ENCODE measurements around the gene SMTN. TPM values are rescaled to one million over a fixed set of nuclear protein-coding genes. Genes with fewer than 3 reads are reported as not detected.

SMTN gene
- total RNA-seq, 1 donor from 2014 or later: 736 TPM

- H3K4me3 Mint-ChIP-seq (ENCODE audit: unreplicated experiment): no peak overlapping the region
- DNase-seq (ENCODE audit: low spot score): no peak
- H3K9me3 Mint-ChIP-seq (ENCODE audit: unreplicated experiment): no peaks in the 10 kb centered on the region
- H3K4me1 Mint-ChIP-seq (ENCODE audit: unreplicated experiment): peaks cover 5% of the 10 kb centered on the region
- H3K27ac Mint-ChIP-seq (ENCODE audit: unreplicated experiment): no peak overlapping the region
- peaks cover 9% of the 10 kb centered on the region for H3K27me3 Mint-ChIP-seq (ENCODE audit: unreplicated experiment)
- H3K36me3 Mint-ChIP-seq (ENCODE audit: low read depth, unreplicated experiment): peaks cover 4% of the 10 kb centered on the region
- TF ChIP-seq CTCF (IDR thresholded peaks at IDR 0.05; ENCODE audit: unreplicated experiment): no peak
Measured at GRCh38 chr22:31141551-31141950, 60.4 kb downstream of the SMTN start.

- DNase-seq (ENCODE audit: low spot score): no peak
- H3K27me3 Mint-ChIP-seq (ENCODE audit: unreplicated experiment): peaks cover 9% of the 10 kb centered on the region
- no peaks in the 10 kb centered on the region for H3K9me3 Mint-ChIP-seq (ENCODE audit: unreplicated experiment)
- H3K4me3 Mint-ChIP-seq (ENCODE audit: unreplicated experiment): no peak overlapping the region
- peaks cover 5% of the 10 kb centered on the region for H3K4me1 Mint-ChIP-seq (ENCODE audit: unreplicated experiment)
- no peak overlapping the region for H3K27ac Mint-ChIP-seq (ENCODE audit: unreplicated experiment)
- H3K36me3 Mint-ChIP-seq (ENCODE audit: low read depth, unreplicated experiment): peaks cover 7% of the 10 kb centered on the region
- TF ChIP-seq CTCF (IDR thresholded peaks at IDR 0.05; ENCODE audit: unreplicated experiment): no peak
Measured at GRCh38 chr22:31142285-31142684, 61.2 kb downstream of the SMTN start.

GRCh38 chr22:31143038-31143437 is 61.9 kb downstream of the SMTN start:
- TF ChIP-seq CTCF (IDR thresholded peaks at IDR 0.05; ENCODE audit: unreplicated experiment): no peak
- Mint-ChIP-seq H3K27me3 (ENCODE audit: unreplicated experiment) (peaks cover 9% of the 10 kb centered on the region), H3K4me1 (ENCODE audit: unreplicated experiment) (peaks cover 5% of the 10 kb centered on the region), H3K36me3 (ENCODE audit: low read depth, unreplicated experiment) (peaks cover 7% of the 10 kb centered on the region), H3K9me3 (ENCODE audit: unreplicated experiment) (no peaks in the 10 kb centered on the region), H3K27ac (ENCODE audit: unreplicated experiment) (no peak overlapping the region), H3K4me3 (ENCODE audit: unreplicated experiment) (no peak overlapping the region)
- no peak for DNase-seq (ENCODE audit: low spot score)

- TF ChIP-seq CTCF (IDR thresholded peaks at IDR 0.05; ENCODE audit: unreplicated experiment): no peak
- H3K27ac Mint-ChIP-seq (ENCODE audit: unreplicated experiment): no peak overlapping the region
- H3K4me3 Mint-ChIP-seq (ENCODE audit: unreplicated experiment): no peak overlapping the region
- no peak for DNase-seq (ENCODE audit: low spot score)
- H3K36me3 Mint-ChIP-seq (ENCODE audit: low read depth, unreplicated experiment): peaks cover 7% of the 10 kb centered on the region
- H3K27me3 Mint-ChIP-seq (ENCODE audit: unreplicated experiment): peaks cover 7% of the 10 kb centered on the region
- H3K4me1 Mint-ChIP-seq (ENCODE audit: unreplicated experiment): peaks cover 5% of the 10 kb centered on the region
- no peaks in the 10 kb centered on the region for H3K9me3 Mint-ChIP-seq (ENCODE audit: unreplicated experiment)
Measured at GRCh38 chr22:31143537-31143936, 62.4 kb downstream of the SMTN start.

- no peak overlapping the region for H3K4me3 Mint-ChIP-seq (ENCODE audit: unreplicated experiment)
- DNase-seq (ENCODE audit: low spot score): no peak
- TF ChIP-seq CTCF (IDR thresholded peaks at IDR 0.05; ENCODE audit: unreplicated experiment): no peak
- no peak overlapping the region for H3K27ac Mint-ChIP-seq (ENCODE audit: unreplicated experiment)
- peaks cover 7% of the 10 kb centered on the region for H3K27me3 Mint-ChIP-seq (ENCODE audit: unreplicated experiment)
- H3K4me1 Mint-ChIP-seq (ENCODE audit: unreplicated experiment): peaks cover 10% of the 10 kb centered on the region
- H3K9me3 Mint-ChIP-seq (ENCODE audit: unreplicated experiment): no peaks in the 10 kb centered on the region
- peaks cover 7% of the 10 kb centered on the region for H3K36me3 Mint-ChIP-seq (ENCODE audit: low read depth, unreplicated experiment)
Measured at GRCh38 chr22:31144223-31144622, 63.1 kb downstream of the SMTN start.
